Measurements from ENCODE around the gene STX11. TPM values are rescaled to one million over a fixed set of nuclear protein-coding genes. Genes with fewer than 3 reads are reported as not detected.
A peak's percentile ranks its signal among the peaks of the same experiment; 100 is the strongest.

STX11 gene
- total RNA-seq, 3 donors from 2014 or later: 20.0 to 46.4 (median 22.8) TPM

GRCh38 chr6:144215932-144216667, 65.8 kb downstream of the STX11 start:
- no peaks in the 10 kb centered on the region for H3K36me3 ChIP-seq
- H3K4me3 ChIP-seq: peak overlapping the region; percentile 53 to 77 (median 68)
- intact Hi-C loops (cut with DNase I; ENCODE audit: low total_unique reads): loop anchor here (10.0 kb wide), 1 partner anchor 1471 kb away; no protein-coding TSS in a partner anchor
- H3K27me3 ChIP-seq: no peaks in the 10 kb centered on the region
- peaks cover 0 to 4% of the 10 kb centered on the region in 2 donors for H3K4me1 ChIP-seq
- H3K9me3 ChIP-seq: no peaks in the 10 kb centered on the region
- no peak for TF ChIP-seq POLR2A (IDR thresholded peaks at IDR 0.05)
- TF ChIP-seq CTCF (IDR thresholded peaks at IDR 0.05): peak in 2 of 3 donors; percentile 77 to 81
- peak; percentile 85 to 91 (median 87) for TF ChIP-seq POLR2AphosphoS5 (IDR thresholded peaks at IDR 0.05)
- H3K27ac ChIP-seq: peak overlapping the region; percentile 92 to 95
- DNase-seq (ENCODE audit: low spot score in 2 of 2): peak; percentile 93 to 98

GRCh38 chr6:144216668-144217218, 66.4 kb downstream of the STX11 start:
- peak in 1 of 2 donors; percentile 61 for DNase-seq (ENCODE audit: low spot score in 2 of 2)
- TF ChIP-seq POLR2A (IDR thresholded peaks at IDR 0.05) (no peak), CTCF (IDR thresholded peaks at IDR 0.05) (no peak), POLR2AphosphoS5 (IDR thresholded peaks at IDR 0.05) (no peak)
- peak overlapping the region; percentile 92 to 95 for H3K27ac ChIP-seq

GRCh38 chr6:144217264-144217663, 66.9 kb downstream of the STX11 start:
- Histone ChIP-seq H3K4me3 (peak overlapping the region in 2 of 3 donors; percentile 68 to 77), H3K27me3 (no peaks in the 10 kb centered on the region), H3K36me3 (no peaks in the 10 kb centered on the region), H3K4me1 (peaks cover 0 to 4% of the 10 kb centered on the region in 2 donors), H3K9me3 (no peaks in the 10 kb centered on the region), H3K27ac (peak overlapping the region; percentile 58 to 95)
- no peak for DNase-seq (ENCODE audit: low spot score in 2 of 2)
- TF ChIP-seq POLR2A (IDR thresholded peaks at IDR 0.05) (no peak), POLR2AphosphoS5 (IDR thresholded peaks at IDR 0.05) (no peak), CTCF (IDR thresholded peaks at IDR 0.05) (no peak)
- intact Hi-C loops (cut with DNase I; ENCODE audit: low total_unique reads): loop anchor here (10.0 kb wide), 1 partner anchor 1472 kb away; no protein-coding TSS in a partner anchor

More at GRCh38 chr6:144216668-144217218, 66.4 kb downstream of the STX11 start:
- Histone ChIP-seq H3K4me3 (peak overlapping the region; percentile 53 to 77 (median 68)), H3K27me3 (no peaks in the 10 kb centered on the region), H3K36me3 (no peaks in the 10 kb centered on the region), H3K4me1 (peaks cover 0 to 4% of the 10 kb centered on the region in 2 donors), H3K9me3 (no peaks in the 10 kb centered on the region)
- intact Hi-C loops (cut with DNase I; ENCODE audit: low total_unique reads): loop anchor here (10.0 kb wide), 1 partner anchor 1472 kb away; no protein-coding TSS in a partner anchor

- Histone ChIP-seq H3K36me3 (no peaks in the 10 kb centered on the region), H3K4me1 (peaks cover 0 to 4% of the 10 kb centered on the region in 2 donors), H3K27ac (peak overlapping the region; percentile 58 to 95), H3K27me3 (no peaks in the 10 kb centered on the region), H3K4me3 (no peak overlapping the region), H3K9me3 (no peaks in the 10 kb centered on the region)
- intact Hi-C loops (cut with DNase I; ENCODE audit: low total_unique reads): loop anchor here (10.0 kb wide), 1 partner anchor 1473 kb away; no protein-coding TSS in a partner anchor
- TF ChIP-seq POLR2A (IDR thresholded peaks at IDR 0.05): no peak
- no peak for TF ChIP-seq POLR2AphosphoS5 (IDR thresholded peaks at IDR 0.05)
- TF ChIP-seq CTCF (IDR thresholded peaks at IDR 0.05): no peak
- no peak for DNase-seq (ENCODE audit: low spot score in 2 of 2)
Measured at GRCh38 chr6:144217797-144218196, 67.5 kb downstream of the STX11 start.

All from breast epithelium (tissue), 4 donors.